Measurements from ENCODE around the gene STXBP1. TPM values are rescaled to one million over a fixed set of nuclear protein-coding genes. Genes with fewer than 3 reads are reported as not detected.

The STXBP1 gene
- total RNA-seq, 1 donor from 2014 or later = 92.1 TPM

DNA sequence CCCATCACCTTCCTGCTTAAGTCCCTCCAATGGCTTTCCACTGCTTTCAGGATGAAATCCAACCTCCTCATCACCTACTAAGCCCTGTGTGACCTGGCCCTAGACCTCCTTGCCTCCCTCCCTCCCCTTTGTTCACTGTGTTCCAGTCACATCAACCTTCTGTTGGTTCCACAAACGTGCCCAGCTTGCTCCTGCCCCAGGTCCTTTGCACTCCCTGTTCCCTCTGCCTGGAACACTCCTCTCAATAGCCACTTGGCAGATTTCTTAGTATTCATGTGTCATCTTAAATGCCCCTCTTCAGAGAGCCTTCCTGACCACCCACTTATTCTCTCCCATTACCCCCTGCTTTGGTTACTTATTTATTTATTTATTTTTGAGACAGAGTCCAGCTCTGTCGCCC, 24.1 kb upstream of the STXBP1 start:
- no peak for ATAC-seq
- no peak for DNase-seq
- no peaks in the 10 kb centered on the region for H3K9me3 ChIP-seq
- no peaks in the 10 kb centered on the region for H3K36me3 ChIP-seq
- TF ChIP-seq, protein P1, sequence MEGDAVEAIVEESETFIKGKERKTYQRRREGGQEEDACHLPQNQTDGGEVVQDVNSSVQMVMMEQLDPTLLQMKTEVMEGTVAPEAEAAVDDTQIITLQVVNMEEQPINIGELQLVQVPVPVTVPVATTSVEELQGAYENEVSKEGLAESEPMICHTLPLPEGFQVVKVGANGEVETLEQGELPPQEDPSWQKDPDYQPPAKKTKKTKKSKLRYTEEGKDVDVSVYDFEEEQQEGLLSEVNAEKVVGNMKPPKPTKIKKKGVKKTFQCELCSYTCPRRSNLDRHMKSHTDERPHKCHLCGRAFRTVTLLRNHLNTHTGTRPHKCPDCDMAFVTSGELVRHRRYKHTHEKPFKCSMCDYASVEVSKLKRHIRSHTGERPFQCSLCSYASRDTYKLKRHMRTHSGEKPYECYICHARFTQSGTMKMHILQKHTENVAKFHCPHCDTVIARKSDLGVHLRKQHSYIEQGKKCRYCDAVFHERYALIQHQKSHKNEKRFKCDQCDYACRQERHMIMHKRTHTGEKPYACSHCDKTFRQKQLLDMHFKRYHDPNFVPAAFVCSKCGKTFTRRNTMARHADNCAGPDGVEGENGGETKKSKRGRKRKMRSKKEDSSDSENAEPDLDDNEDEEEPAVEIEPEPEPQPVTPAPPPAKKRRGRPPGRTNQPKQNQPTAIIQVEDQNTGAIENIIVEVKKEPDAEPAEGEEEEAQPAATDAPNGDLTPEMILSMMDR (IDR thresholded peaks at IDR 0.05) = no peak
- H3K4me1 ChIP-seq = peaks cover 7% of the 10 kb centered on the region
- no peaks in the 10 kb centered on the region for H3K27me3 ChIP-seq
- intact Hi-C loops (cut with DNase I) = loop anchor here (5.0 kb wide), 2 partner anchors 86 to 334 kb away; no protein-coding TSS in a partner anchor
- no peak overlapping the region for H3K27ac ChIP-seq
- no peak overlapping the region for H3K4me3 ChIP-seq

GRCh38 chr9:127588740-127589506, 23.2 kb upstream of the STXBP1 start:
- intact Hi-C loops (cut with DNase I) = loop anchor here (5.0 kb wide), 2 partner anchors 87 to 333 kb away; no protein-coding TSS in a partner anchor
- Histone ChIP-seq H3K4me3 (no peak overlapping the region), H3K9me3 (no peaks in the 10 kb centered on the region), H3K27me3 (no peaks in the 10 kb centered on the region), H3K27ac (no peak overlapping the region), H3K4me1 (peaks cover 3% of the 10 kb centered on the region), H3K36me3 (no peaks in the 10 kb centered on the region)
- TF ChIP-seq, protein P1 (IDR thresholded peaks at IDR 0.05) = no peak
- ATAC-seq (no peak), DNase-seq (no peak)

DNA sequence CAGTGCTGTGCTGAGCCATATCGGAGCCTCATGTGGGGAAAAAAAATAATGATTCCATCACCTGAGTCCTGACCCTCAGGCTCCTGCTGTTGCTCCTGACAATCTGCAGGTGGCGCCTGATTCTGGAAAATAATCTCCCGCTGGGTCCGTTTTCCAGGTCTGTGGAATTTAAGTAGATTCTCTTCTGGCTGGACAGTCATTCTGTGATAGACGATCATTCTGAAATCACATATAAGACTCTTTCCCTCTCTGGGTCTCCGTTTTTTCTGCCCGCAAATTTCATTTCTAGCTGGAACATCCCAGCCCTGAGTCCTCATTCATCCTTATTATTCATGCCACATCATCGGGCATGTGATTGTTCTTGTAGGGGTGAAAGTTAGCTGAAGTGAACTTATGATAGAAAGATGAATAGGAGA, 22.1 kb upstream of the STXBP1 start:
- Histone ChIP-seq H3K4me1 (peaks cover 3% of the 10 kb centered on the region), H3K4me3 (no peak overlapping the region), H3K9me3 (no peaks in the 10 kb centered on the region), H3K27ac (no peak overlapping the region), H3K36me3 (no peaks in the 10 kb centered on the region), H3K27me3 (no peaks in the 10 kb centered on the region)
- DNase-seq (no peak), ATAC-seq (peak; percentile 81)
- intact Hi-C loops (cut with DNase I) = loop anchor here (5.0 kb wide), 3 partner anchors 88 to 332 kb away; no protein-coding TSS in a partner anchor
- TF ChIP-seq, protein P1 (IDR thresholded peaks at IDR 0.05) = peak; percentile 93

DNA sequence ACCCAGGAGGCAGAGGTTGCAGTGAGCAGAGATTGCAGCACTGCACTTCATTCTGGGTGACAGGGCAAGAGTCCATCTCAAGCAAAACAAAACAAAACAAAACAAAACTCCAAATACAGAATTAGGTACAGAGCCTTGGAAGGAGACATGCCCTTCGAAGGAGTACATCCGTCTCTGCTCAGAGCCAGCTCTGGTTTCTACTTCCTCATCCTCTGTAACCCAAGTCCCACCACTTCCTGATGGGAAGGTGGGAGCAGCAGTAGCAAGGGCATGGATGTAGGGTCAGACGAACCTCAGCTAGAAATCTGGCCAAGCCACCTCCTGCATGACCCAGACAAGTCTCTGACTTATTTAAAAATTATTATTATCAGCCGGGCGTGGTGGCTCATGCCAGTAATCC, 16.5 kb upstream of the STXBP1 start:
- Histone ChIP-seq H3K9me3 (no peaks in the 10 kb centered on the region), H3K4me1 (no peaks in the 10 kb centered on the region), H3K27ac (no peak overlapping the region), H3K27me3 (no peaks in the 10 kb centered on the region), H3K36me3 (no peaks in the 10 kb centered on the region), H3K4me3 (no peak overlapping the region)
- ATAC-seq (peak; percentile 68), DNase-seq (no peak)
- intact Hi-C loops (cut with DNase I) = no loop called here
- TF ChIP-seq, protein P1 (IDR thresholded peaks at IDR 0.05) = no peak

DNA sequence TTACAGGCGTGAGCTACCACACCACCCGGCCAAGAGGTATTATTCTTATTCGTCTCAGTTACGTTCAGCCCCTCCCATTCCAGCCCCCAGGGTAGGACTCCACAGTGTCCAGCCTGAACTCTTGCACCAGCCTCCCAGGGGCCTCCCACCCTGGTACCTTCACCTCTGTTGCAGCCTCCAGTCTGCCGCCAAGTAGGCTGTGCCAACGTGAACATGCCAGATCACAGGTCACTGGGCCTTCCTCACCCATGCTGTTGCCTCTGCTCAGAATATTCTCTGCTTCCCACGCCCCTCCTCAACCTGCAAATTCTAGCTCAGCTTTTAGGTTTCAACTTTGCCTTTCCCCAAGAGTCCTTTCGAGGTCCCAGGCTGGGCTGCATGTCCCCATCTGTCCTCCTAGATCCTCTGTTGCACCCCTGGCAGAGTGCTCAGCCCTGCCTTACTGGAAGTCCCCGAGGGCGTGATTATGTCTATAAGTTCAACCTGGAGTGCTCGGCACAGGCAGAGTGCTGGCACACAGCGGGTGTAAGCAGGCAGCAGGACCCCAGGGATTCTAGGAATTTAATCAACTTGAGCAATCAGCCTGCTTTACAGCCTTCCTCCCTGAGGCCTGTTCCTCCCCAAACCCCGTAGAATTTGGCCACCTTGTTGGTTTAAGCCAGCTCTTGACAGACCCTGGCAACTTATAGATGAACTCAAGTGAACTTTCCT, 13.1 kb upstream of the STXBP1 start:
- ATAC-seq = no peak
- Histone ChIP-seq H3K4me3 (no peak overlapping the region), H3K4me1 (no peaks in the 10 kb centered on the region), H3K36me3 (no peaks in the 10 kb centered on the region), H3K27ac (no peak overlapping the region), H3K9me3 (no peaks in the 10 kb centered on the region), H3K27me3 (no peaks in the 10 kb centered on the region)
- intact Hi-C loops (cut with DNase I) = no loop called here
- DNase-seq = no peak
- TF ChIP-seq, protein P1 (IDR thresholded peaks at IDR 0.05) = no peak

Measured in upper lobe of right lung (tissue), 1 donor.